HEK293 (cell line): ENCODE results near the gene HES5.

ENCODE experiments used
- CTCF ChIA-PET: fragments of 350-600 bp; formaldehyde crosslinking; extraction: SDS; loops from one replicate; lab custom pipeline; 2021; ENCODE audit warnings: antibody characterized with exemption; lab: Yijun Ruan, JAX
- POLR2A ChIA-PET: fragments of 300-600 bp; formaldehyde crosslinking; extraction: SDS; loops from one replicate; lab custom pipeline; 2020; ENCODE audit warnings: antibody characterized with exemption, inconsistent platforms; lab: Yijun Ruan, JAX
- H3K27ac ChIP-seq: fragments of 200-500 bp; sonication (Bioruptor generic); 2 replicates; pipeline ENCODE4 v1.5.1; 2014; ENCODE audit warnings: low read depth, low read length, control low read depth, inconsistent platforms; ENCODE audit errors: extremely low read depth
- H3K36me3 ChIP-seq, 2 experiments: fragments of 200-500 bp in 1 of 2; sonication (Bioruptor generic) in 1 of 2; 1 replicate in 1 of 2; 2 replicates in 1 of 2; pipeline ENCODE4 v1.5.1; 2014 to 2017; ENCODE audit warnings: inconsistent platforms in 2 of 2, low read length in 2 of 2; ENCODE audit not compliant: control insufficient read depth in 2 of 2, insufficient read depth in 1 of 2
- H3K4me1 ChIP-seq: fragments of 200-500 bp; sonication (Bioruptor generic); 2 replicates; pipeline ENCODE4 v1.5.1; 2014; ENCODE audit warnings: mild to moderate bottlenecking, low read length, inconsistent platforms; ENCODE audit not compliant: control insufficient read depth, insufficient read depth
- H3K4me3 ChIP-seq: 2 replicates; pipeline ENCODE4 v1.5.1; 2011; ENCODE audit warnings: low read depth, mild to moderate bottlenecking, control low read depth, low read length, moderate library complexity
- H3K9me3 ChIP-seq: fragments of 200-500 bp; sonication (Bioruptor generic); 2 replicates; pipeline ENCODE4 v1.5.1; 2014; ENCODE audit warnings: low read depth, low read length, inconsistent platforms; ENCODE audit not compliant: control insufficient read depth, insufficient read depth
- FEZF1 ChIP-seq: fragments of 450-650 bp; formaldehyde crosslinking; IDR thresholded peaks from 2 replicates; pipeline ENCODE4 v1.5.1; 2016; ENCODE audit warnings: missing biosample characterization, missing genetic modification characterization
- GLIS1 ChIP-seq: fragments of 450-650 bp; formaldehyde crosslinking; IDR thresholded peaks from 2 replicates; pipeline ENCODE4 v1.5.1; 2016; ENCODE audit warnings: missing biosample characterization, missing genetic modification characterization
- KLF16 ChIP-seq: fragments of 450-650 bp; formaldehyde crosslinking; IDR thresholded peaks from 2 replicates; pipeline ENCODE4 v1.5.1; 2017; ENCODE audit warnings: missing biosample characterization, missing genetic modification characterization
- KLF9 ChIP-seq: fragments of 450-650 bp; formaldehyde crosslinking; IDR thresholded peaks from 2 replicates; pipeline ENCODE4 v1.5.1; 2016; ENCODE audit warnings: missing biosample characterization, missing genetic modification characterization, low read depth
- OSR2 ChIP-seq: fragments of 450-650 bp; formaldehyde crosslinking; IDR thresholded peaks from 2 replicates; pipeline ENCODE4 v1.5.1; 2016; ENCODE audit warnings: missing biosample characterization, missing genetic modification characterization
- PRDM1 ChIP-seq: fragments of 450-650 bp; formaldehyde crosslinking; IDR thresholded peaks from 2 replicates; pipeline ENCODE4; 2016; ENCODE audit warnings: missing biosample characterization, missing genetic modification characterization
- TRIM28 ChIP-seq: IDR thresholded peaks from 2 replicates; pipeline ENCODE4 v1.6.1; 2011; ENCODE audit warnings: low read length, control low read depth, borderline replicate concordance
- ZBTB21 ChIP-seq: fragments of 450-650 bp; formaldehyde crosslinking; IDR thresholded peaks from 2 replicates; pipeline ENCODE4 v1.5.1; 2017; ENCODE audit warnings: missing biosample characterization, missing genetic modification characterization
- ZFHX2 ChIP-seq: fragments of 450-650 bp; formaldehyde crosslinking; conservative IDR thresholded peaks from 2 replicates; pipeline ENCODE4 v1.5.1; 2016; ENCODE audit warnings: missing biosample characterization, missing genetic modification characterization
- ZNF121 ChIP-seq: fragments of 450-650 bp; formaldehyde crosslinking; IDR thresholded peaks from 2 replicates; pipeline ENCODE4 v1.5.1; 2016; ENCODE audit warnings: missing biosample characterization, missing genetic modification characterization
- ZNF19 ChIP-seq: fragments of 450-650 bp; formaldehyde crosslinking; IDR thresholded peaks from 2 replicates; pipeline ENCODE4; 2016; ENCODE audit warnings: missing biosample characterization, missing genetic modification characterization, low read depth
- ZNF2 ChIP-seq: fragments of 450-650 bp; formaldehyde crosslinking; IDR thresholded peaks from 2 replicates; pipeline ENCODE4 v1.5.1; 2016; ENCODE audit warnings: missing biosample characterization, missing genetic modification characterization
- ZNF426 ChIP-seq: fragments of 450-650 bp; formaldehyde crosslinking; IDR thresholded peaks from 2 replicates; pipeline ENCODE4 v1.5.1; 2017; ENCODE audit warnings: missing biosample characterization, missing genetic modification characterization, mild to moderate bottlenecking, inconsistent platforms, moderate library complexity
- ZNF501 ChIP-seq: fragments of 450-650 bp; formaldehyde crosslinking; IDR thresholded peaks from 2 replicates; pipeline ENCODE4 v1.5.1; 2016; ENCODE audit warnings: missing biosample characterization, missing genetic modification characterization
- ZNF514 ChIP-seq: fragments of 450-650 bp; formaldehyde crosslinking; IDR thresholded peaks from 2 replicates; pipeline ENCODE4 v1.5.1; 2016; ENCODE audit warnings: missing biosample characterization, missing genetic modification characterization
- ZNF521 ChIP-seq: fragments of 450-650 bp; formaldehyde crosslinking; IDR thresholded peaks from 2 replicates; pipeline ENCODE4 v1.5.1; 2017; ENCODE audit warnings: missing biosample characterization, mild to moderate bottlenecking, missing genetic modification characterization
- ZNF596 ChIP-seq: fragments of 450-650 bp; IDR thresholded peaks from 2 replicates; pipeline ENCODE4 v1.5.0; 2018; ENCODE audit warnings: missing biosample characterization, mild to moderate bottlenecking, missing genetic modification characterization, moderate library complexity
- ZNF623 ChIP-seq: fragments of 450-650 bp; formaldehyde crosslinking; IDR thresholded peaks from 2 replicates; pipeline ENCODE4 v1.5.1; 2016; ENCODE audit warnings: missing biosample characterization, missing genetic modification characterization
- ZNF629 ChIP-seq: fragments of 450-650 bp; formaldehyde crosslinking; IDR thresholded peaks from 2 replicates; pipeline ENCODE4 v1.5.1; 2017; ENCODE audit warnings: missing biosample characterization, missing genetic modification characterization
- ZNF654 ChIP-seq: fragments of 450-650 bp; formaldehyde crosslinking; IDR thresholded peaks from 2 replicates; pipeline ENCODE4 v1.5.1; 2016; ENCODE audit warnings: low read depth, missing biosample characterization, missing genetic modification characterization
- ZNF791 ChIP-seq: fragments of 450-650 bp; formaldehyde crosslinking; IDR thresholded peaks from 2 replicates; pipeline ENCODE4 v1.5.1; 2016; ENCODE audit warnings: missing biosample characterization, missing genetic modification characterization
- TF ChIP-seq, protein P1 (sequence below): fragments of 450-650 bp; formaldehyde crosslinking; IDR thresholded peaks from 2 replicates; pipeline ENCODE4 v1.5.1; 2017; ENCODE audit warnings: missing biosample characterization, mild to moderate bottlenecking, missing genetic modification characterization, moderate library complexity
- TF ChIP-seq, protein P2 (sequence below): fragments of 450-650 bp; formaldehyde crosslinking; IDR thresholded peaks from 2 replicates; pipeline ENCODE4 v1.5.1; 2017; ENCODE audit warnings: missing biosample characterization, missing genetic modification characterization
- TF ChIP-seq, protein P3 (sequence below): fragments of 450-650 bp; formaldehyde crosslinking; IDR thresholded peaks from 2 replicates; pipeline ENCODE4 v1.5.1; 2017; ENCODE audit warnings: missing biosample characterization, missing genetic modification characterization
- TF ChIP-seq, protein P4 (sequence below): fragments of 450-650 bp; formaldehyde crosslinking; IDR thresholded peaks from 2 replicates; pipeline ENCODE4 v1.5.1; 2016; ENCODE audit warnings: missing biosample characterization, missing genetic modification characterization
- TF ChIP-seq, protein P5 (sequence below): fragments of 450-650 bp; formaldehyde crosslinking; IDR thresholded peaks from 2 replicates; pipeline ENCODE4 v1.5.1; 2017; ENCODE audit warnings: missing biosample characterization, missing genetic modification characterization
- TF ChIP-seq, protein P6 (sequence below): fragments of 450-650 bp; formaldehyde crosslinking; IDR thresholded peaks from 2 replicates; pipeline ENCODE4 v1.5.1; 2017; ENCODE audit warnings: missing biosample characterization, missing genetic modification characterization
- TF ChIP-seq, protein P7 (sequence below): fragments of 450-650 bp; formaldehyde crosslinking; optimal IDR thresholded peaks from 2 replicates; pipeline ENCODE3; 2016; ENCODE audit warnings: missing biosample characterization, mild to moderate bottlenecking, missing genetic modification characterization

The HES5 gene

DNA sequence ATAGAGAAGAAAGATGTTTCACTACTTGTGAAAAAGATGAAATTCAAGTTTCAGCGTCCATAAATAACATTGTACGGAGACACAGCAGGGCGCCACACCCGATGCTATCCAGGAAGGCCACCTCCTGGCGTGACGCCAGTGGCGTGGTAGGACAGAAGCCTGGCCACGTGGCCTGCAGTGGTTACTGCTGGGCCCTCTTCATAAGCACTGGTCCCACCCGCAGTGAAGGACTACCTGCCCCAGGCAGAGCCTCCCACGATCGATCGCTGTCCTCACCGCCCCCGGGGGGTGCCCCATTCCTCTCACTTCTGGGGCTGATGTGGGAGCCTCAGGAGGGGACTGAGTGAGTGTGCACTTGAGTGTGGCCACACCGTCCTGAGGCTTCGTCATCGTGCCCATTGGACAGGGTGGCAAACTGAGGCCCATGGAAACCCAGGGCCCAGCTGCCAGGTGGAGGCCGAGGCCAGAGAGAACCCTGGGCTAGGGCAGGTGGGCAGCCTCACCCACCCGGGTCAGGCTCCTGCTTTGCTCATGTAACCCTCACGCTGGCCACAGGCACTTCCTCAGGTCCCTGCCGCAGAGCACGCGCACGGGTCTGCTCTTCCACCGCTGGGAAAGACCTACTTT, 11.7 kb upstream of the HES5 start:
- H3K4me1 ChIP-seq, result peaks cover 6% of the 10 kb centered on the region
- H3K36me3 ChIP-seq, result no peaks in the 10 kb centered on the region
- no peaks in the 10 kb centered on the region for H3K9me3 ChIP-seq
- H3K4me3 ChIP-seq, result no peak overlapping the region
- ChIA-PET CTCF (no interaction called here), POLR2A (no interaction called here)
- H3K27ac ChIP-seq, result no peak overlapping the region
- no peak for TF ChIP-seq ZNF654 (tag by site-specific recombination)
- TF ChIP-seq, protein P1, sequence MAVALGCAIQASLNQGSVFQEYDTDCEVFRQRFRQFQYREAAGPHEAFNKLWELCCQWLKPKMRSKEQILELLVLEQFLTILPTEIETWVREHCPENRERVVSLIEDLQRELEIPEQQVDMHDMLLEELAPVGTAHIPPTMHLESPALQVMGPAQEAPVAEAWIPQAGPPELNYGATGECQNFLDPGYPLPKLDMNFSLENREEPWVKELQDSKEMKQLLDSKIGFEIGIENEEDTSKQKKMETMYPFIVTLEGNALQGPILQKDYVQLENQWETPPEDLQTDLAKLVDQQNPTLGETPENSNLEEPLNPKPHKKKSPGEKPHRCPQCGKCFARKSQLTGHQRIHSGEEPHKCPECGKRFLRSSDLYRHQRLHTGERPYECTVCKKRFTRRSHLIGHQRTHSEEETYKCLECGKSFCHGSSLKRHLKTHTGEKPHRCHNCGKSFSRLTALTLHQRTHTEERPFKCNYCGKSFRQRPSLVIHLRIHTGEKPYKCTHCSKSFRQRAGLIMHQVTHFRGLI, result no peak
- TF ChIP-seq KLF9 (tag by site-specific recombination), result no peak
- TF ChIP-seq TRIM28, result peak; percentile 44; the same call in 1 of the 2 replicates
- TF ChIP-seq KLF16 (tag by site-specific recombination), result no peak
- TF ChIP-seq ZNF426 (tag by site-specific recombination), result no peak
- TF ChIP-seq ZNF19 (tag by site-specific recombination), result no peak
- TF ChIP-seq GLIS1 (tag by site-specific recombination), result peak; percentile 91
- peak; percentile 83 for TF ChIP-seq OSR2 (tag by site-specific recombination)
- TF ChIP-seq FEZF1 (tag by site-specific recombination), result no peak
- TF ChIP-seq ZNF521 (tag by site-specific recombination), result no peak
- no peak for TF ChIP-seq ZNF121 (tag by site-specific recombination)
- TF ChIP-seq ZNF501 (tag by site-specific recombination), result no peak
- TF ChIP-seq, protein P2, sequence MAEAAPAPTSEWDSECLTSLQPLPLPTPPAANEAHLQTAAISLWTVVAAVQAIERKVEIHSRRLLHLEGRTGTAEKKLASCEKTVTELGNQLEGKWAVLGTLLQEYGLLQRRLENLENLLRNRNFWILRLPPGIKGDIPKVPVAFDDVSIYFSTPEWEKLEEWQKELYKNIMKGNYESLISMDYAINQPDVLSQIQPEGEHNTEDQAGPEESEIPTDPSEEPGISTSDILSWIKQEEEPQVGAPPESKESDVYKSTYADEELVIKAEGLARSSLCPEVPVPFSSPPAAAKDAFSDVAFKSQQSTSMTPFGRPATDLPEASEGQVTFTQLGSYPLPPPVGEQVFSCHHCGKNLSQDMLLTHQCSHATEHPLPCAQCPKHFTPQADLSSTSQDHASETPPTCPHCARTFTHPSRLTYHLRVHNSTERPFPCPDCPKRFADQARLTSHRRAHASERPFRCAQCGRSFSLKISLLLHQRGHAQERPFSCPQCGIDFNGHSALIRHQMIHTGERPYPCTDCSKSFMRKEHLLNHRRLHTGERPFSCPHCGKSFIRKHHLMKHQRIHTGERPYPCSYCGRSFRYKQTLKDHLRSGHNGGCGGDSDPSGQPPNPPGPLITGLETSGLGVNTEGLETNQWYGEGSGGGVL (tag by site-specific recombination), result no peak
- TF ChIP-seq, protein P3, sequence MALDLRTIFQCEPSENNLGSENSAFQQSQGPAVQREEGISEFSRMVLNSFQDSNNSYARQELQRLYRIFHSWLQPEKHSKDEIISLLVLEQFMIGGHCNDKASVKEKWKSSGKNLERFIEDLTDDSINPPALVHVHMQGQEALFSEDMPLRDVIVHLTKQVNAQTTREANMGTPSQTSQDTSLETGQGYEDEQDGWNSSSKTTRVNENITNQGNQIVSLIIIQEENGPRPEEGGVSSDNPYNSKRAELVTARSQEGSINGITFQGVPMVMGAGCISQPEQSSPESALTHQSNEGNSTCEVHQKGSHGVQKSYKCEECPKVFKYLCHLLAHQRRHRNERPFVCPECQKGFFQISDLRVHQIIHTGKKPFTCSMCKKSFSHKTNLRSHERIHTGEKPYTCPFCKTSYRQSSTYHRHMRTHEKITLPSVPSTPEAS, result no peak
- TF ChIP-seq, protein P4, sequence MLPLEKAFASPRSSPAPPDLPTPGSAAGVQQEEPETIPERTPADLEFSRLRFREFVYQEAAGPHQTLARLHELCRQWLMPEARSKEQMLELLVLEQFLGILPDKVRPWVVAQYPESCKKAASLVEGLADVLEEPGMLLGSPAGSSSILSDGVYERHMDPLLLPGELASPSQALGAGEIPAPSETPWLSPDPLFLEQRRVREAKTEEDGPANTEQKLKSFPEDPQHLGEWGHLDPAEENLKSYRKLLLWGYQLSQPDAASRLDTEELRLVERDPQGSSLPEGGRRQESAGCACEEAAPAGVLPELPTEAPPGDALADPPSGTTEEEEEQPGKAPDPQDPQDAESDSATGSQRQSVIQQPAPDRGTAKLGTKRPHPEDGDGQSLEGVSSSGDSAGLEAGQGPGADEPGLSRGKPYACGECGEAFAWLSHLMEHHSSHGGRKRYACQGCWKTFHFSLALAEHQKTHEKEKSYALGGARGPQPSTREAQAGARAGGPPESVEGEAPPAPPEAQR (tag by site-specific recombination), result no peak
- no peak for TF ChIP-seq ZNF791
- TF ChIP-seq ZFHX2 (tag by site-specific recombination), result peak; percentile 67
- no peak for TF ChIP-seq ZBTB21
- TF ChIP-seq ZNF629 (tag by site-specific recombination), result 0 out of 2 replicates have a peak, but pooled peaks have one; percentile 15
- TF ChIP-seq PRDM1, result no peak
- TF ChIP-seq, protein P5, sequence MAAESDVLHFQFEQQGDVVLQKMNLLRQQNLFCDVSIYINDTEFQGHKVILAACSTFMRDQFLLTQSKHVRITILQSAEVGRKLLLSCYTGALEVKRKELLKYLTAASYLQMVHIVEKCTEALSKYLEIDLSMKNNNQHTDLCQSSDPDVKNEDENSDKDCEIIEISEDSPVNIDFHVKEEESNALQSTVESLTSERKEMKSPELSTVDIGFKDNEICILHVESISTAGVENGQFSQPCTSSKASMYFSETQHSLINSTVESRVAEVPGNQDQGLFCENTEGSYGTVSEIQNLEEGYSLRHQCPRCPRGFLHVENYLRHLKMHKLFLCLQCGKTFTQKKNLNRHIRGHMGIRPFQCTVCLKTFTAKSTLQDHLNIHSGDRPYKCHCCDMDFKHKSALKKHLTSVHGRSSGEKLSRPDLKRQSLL, result no peak
- no peak for TF ChIP-seq ZNF596
- TF ChIP-seq ZNF2, result 0 out of 2 replicates have a peak, but pooled peaks have one; percentile 19
- TF ChIP-seq ZNF514, result no peak
- TF ChIP-seq, protein P6, sequence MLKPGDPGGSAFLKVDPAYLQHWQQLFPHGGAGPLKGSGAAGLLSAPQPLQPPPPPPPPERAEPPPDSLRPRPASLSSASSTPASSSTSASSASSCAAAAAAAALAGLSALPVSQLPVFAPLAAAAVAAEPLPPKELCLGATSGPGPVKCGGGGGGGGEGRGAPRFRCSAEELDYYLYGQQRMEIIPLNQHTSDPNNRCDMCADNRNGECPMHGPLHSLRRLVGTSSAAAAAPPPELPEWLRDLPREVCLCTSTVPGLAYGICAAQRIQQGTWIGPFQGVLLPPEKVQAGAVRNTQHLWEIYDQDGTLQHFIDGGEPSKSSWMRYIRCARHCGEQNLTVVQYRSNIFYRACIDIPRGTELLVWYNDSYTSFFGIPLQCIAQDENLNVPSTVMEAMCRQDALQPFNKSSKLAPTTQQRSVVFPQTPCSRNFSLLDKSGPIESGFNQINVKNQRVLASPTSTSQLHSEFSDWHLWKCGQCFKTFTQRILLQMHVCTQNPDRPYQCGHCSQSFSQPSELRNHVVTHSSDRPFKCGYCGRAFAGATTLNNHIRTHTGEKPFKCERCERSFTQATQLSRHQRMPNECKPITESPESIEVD (tag by site-specific recombination), result peak; percentile 87; the same call in 1 of the 2 replicates
- TF ChIP-seq ZNF623 (tag by site-specific recombination), result peak; percentile 22; the same call in 1 of the 2 replicates
- TF ChIP-seq, protein P7, sequence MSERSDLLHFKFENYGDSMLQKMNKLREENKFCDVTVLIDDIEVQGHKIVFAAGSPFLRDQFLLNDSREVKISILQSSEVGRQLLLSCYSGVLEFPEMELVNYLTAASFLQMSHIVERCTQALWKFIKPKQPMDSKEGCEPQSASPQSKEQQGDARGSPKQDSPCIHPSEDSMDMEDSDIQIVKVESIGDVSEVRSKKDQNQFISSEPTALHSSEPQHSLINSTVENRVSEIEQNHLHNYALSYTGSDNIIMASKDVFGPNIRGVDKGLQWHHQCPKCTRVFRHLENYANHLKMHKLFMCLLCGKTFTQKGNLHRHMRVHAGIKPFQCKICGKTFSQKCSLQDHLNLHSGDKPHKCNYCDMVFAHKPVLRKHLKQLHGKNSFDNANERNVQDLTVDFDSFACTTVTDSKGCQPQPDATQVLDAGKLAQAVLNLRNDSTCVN (tag by site-specific recombination), result no peak
